ENCODE results near the gene PLXNA4.

DNA sequence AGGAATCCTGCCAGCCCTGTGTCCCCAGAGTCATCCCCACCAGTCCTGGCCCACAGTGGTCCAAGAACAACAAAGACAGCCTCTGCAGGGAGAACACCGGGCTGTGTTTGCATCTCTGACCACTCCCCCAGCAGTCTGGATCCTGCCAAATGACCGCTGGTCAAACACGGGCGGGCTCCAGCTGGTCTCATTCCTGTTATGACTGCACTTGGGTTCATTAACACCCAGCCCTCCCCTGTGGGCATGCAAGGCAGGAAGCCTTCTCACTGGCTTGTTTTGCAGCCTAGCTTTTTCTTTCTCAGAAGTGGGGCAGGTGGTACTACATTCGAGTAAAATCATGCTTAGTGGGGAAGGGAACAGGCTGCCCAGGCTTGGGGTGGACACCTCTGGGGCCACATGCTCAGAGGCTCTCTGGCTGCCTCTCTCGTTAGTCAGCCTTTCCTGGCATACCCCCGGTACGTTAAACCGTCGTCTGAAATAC is 190.0 kb downstream of the PLXNA4 start:
- TF ChIP-seq, protein P1, sequence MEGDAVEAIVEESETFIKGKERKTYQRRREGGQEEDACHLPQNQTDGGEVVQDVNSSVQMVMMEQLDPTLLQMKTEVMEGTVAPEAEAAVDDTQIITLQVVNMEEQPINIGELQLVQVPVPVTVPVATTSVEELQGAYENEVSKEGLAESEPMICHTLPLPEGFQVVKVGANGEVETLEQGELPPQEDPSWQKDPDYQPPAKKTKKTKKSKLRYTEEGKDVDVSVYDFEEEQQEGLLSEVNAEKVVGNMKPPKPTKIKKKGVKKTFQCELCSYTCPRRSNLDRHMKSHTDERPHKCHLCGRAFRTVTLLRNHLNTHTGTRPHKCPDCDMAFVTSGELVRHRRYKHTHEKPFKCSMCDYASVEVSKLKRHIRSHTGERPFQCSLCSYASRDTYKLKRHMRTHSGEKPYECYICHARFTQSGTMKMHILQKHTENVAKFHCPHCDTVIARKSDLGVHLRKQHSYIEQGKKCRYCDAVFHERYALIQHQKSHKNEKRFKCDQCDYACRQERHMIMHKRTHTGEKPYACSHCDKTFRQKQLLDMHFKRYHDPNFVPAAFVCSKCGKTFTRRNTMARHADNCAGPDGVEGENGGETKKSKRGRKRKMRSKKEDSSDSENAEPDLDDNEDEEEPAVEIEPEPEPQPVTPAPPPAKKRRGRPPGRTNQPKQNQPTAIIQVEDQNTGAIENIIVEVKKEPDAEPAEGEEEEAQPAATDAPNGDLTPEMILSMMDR (IDR thresholded peaks at IDR 0.05) = no peak
- TF ChIP-seq EP300 (IDR thresholded peaks at IDR 0.05; ENCODE audit: low read depth) = no peak
- no peak for TF ChIP-seq POLR2AphosphoS5 (IDR thresholded peaks at IDR 0.05)
- TF ChIP-seq POLR2A (IDR thresholded peaks at IDR 0.05) = no peak
